Transverse colon (tissue), 4 donors: ENCODE measurements around the gene PTPRN2. TPM values are rescaled to one million over a fixed set of nuclear protein-coding genes. Genes with fewer than 3 reads are reported as not detected.

Source experiments
- DNase-seq: peaks from one replicate; pipeline ENCODE4 v3.0.0-alpha.2; 2019
- H3K27ac ChIP-seq, 4 donors: fragments of 200-600 bp; sonication (generic); 2 replicates each; pipeline ENCODE4 v1.5.1; 2016 to 2018; ENCODE audit warnings: inconsistent platforms in 4 of 4
- H3K27me3 ChIP-seq: fragments of 200-600 bp; sonication (generic); 2 replicates; pipeline ENCODE4 v1.5.1; 2017; ENCODE audit warnings: inconsistent platforms
- H3K36me3 ChIP-seq, 4 donors: fragments of 200-600 bp; sonication (generic); 2 replicates each; pipeline ENCODE4 v1.5.1; 2017 to 2019; ENCODE audit warnings: inconsistent platforms in 4 of 4
- H3K4me1 ChIP-seq, 4 donors: fragments of 200-600 bp; sonication (generic); 2 replicates each; pipeline ENCODE4 v1.5.1; 2017 to 2020; ENCODE audit warnings: inconsistent platforms in 4 of 4
- H3K4me3 ChIP-seq, 4 donors: fragments of 200-600 bp; sonication (generic); 1 replicate in 1 of 4; 2 replicates in 3 of 4; pipeline versions ENCODE4 v1.5.1 to v1.6.1; 2017 to 2019; ENCODE audit warnings: inconsistent platforms in 4 of 4
- H3K9me3 ChIP-seq, 2 donors: fragments of 200-600 bp; sonication (generic); 2 replicates each; pipeline ENCODE4 v1.5.1; 2017 to 2019; ENCODE audit warnings: inconsistent platforms in 2 of 2
- CTCF ChIP-seq, 5 experiments: fragments of 200-600 bp in 3 of 5; fragments of 450-650 bp in 2 of 5; sonication (generic) in 3 of 5; IDR thresholded peaks; 1 replicate in 2 of 5; 2 replicates in 3 of 5; pipeline ENCODE4 v1.5.1; 2016 to 2017; ENCODE audit warnings: antibody characterized with exemption in 5 of 5, inconsistent platforms in 3 of 5, mild to moderate bottlenecking in 2 of 5, moderate library complexity in 1 of 5
- EP300 ChIP-seq: sonication (generic); formaldehyde crosslinking; IDR thresholded peaks from one replicate; pipeline ENCODE4 v1.6.1; 2017; ENCODE audit warnings: antibody characterized with exemption, low read depth
- POLR2A ChIP-seq: fragments of 450-650 bp; IDR thresholded peaks from one replicate; pipeline ENCODE4 v1.6.1; 2016; ENCODE audit warnings: antibody characterized with exemption, mild to moderate bottlenecking, moderate library complexity
- POLR2AphosphoS5 ChIP-seq, 3 donors: sonication (generic); formaldehyde crosslinking; IDR thresholded peaks; one replicate each; pipeline ENCODE4 v1.6.1; 2016; ENCODE audit warnings: antibody characterized with exemption in 3 of 3
- WGBS, 2 donors: methylation state at CpG; one replicate each; pipeline ENCODE4 v1.1.5; 2018; ENCODE audit warnings: low coverage in 1 of 2; 5-methylcytosine and 5-hydroxymethylcytosine counted together
- in situ Hi-C, 4 donors: fragments of 200-750 bp; cut with MboI; loops; one replicate each; pipeline versions ENCODE4 v1.15.0 to v1.15.1; 2017; ENCODE audit warnings: low sequenced_read_pairs in 3 of 4, low pct_ligation_motif_present in 1 of 4, low pct_unique_long_range_greater_than_20kb in 1 of 4
- intact Hi-C: fragments of 100-400 bp; cut with DNase I; formaldehyde crosslinking; loops from one replicate; pipeline ENCODE4 v1.15.1; 2023; ENCODE audit warnings: low total_unique reads
- total RNA-seq, 4 donors: library from RNA; depleted of rRNA; stranded (reverse); fragments of >200 nt; gene quantifications; one replicate each; pipeline ENCODE4 v1.1.0, GENCODE V29; 2016

PTPRN2 gene
- total RNA-seq, 4 donors from 2014 or later, result 15.4 to 31.1 (median 21.8) TPM

GRCh38 chr7:158375034-158375433 is 212.6 kb downstream of the PTPRN2 start:
- H3K9me3 ChIP-seq, result no peaks in the 10 kb centered on the region
- WGBS, 2 donors, result 79% methylated on average over 4 of the region's 4 CpGs; no CpG with 5 or more reads in 1 of the 2 donors

GRCh38 chr7:158374586-158374985 is 213.0 kb downstream of the PTPRN2 start:
- Histone ChIP-seq H3K27me3 (no peaks in the 10 kb centered on the region), H3K9me3 (no peaks in the 10 kb centered on the region), H3K4me3 (no peak overlapping the region), H3K4me1 (peaks cover 0 to 7% (median 2%) of the 10 kb centered on the region in 4 donors), H3K36me3 (no peaks in the 10 kb centered on the region), H3K27ac (no peak overlapping the region)
- WGBS, 2 donors, result 89 to 95% methylated on average over 4 to 6 of the region's 6 CpGs
- in situ Hi-C loops, result no loop called here
- intact Hi-C loops, result no loop called here
- DNase-seq, result no peak
- TF ChIP-seq POLR2A, result no peak
- TF ChIP-seq POLR2AphosphoS5 (IDR thresholded peaks at IDR 0.05), result no peak
- no peak for TF ChIP-seq CTCF (IDR thresholded peaks at IDR 0.05)
- TF ChIP-seq EP300, result no peak

More at GRCh38 chr7:158375034-158375433, 212.6 kb downstream of the PTPRN2 start:
- no peak for DNase-seq
- TF ChIP-seq POLR2AphosphoS5 (IDR thresholded peaks at IDR 0.05), result no peak
- TF ChIP-seq POLR2A, result no peak
- TF ChIP-seq EP300, result no peak
- no peak for TF ChIP-seq CTCF (IDR thresholded peaks at IDR 0.05)
- Histone ChIP-seq H3K27me3 (no peaks in the 10 kb centered on the region), H3K36me3 (no peaks in the 10 kb centered on the region), H3K27ac (no peak overlapping the region), H3K4me1 (peaks cover 0 to 7% (median 2%) of the 10 kb centered on the region in 4 donors), H3K4me3 (no peak overlapping the region)
- in situ Hi-C loops (no loop called here), intact Hi-C loops (no loop called here)

- in situ Hi-C loops (no loop called here), intact Hi-C loops (no loop called here)
- TF ChIP-seq POLR2AphosphoS5 (IDR thresholded peaks at IDR 0.05), result no peak
- TF ChIP-seq CTCF (IDR thresholded peaks at IDR 0.05), result no peak
- TF ChIP-seq POLR2A, result no peak
- TF ChIP-seq EP300, result no peak
- Histone ChIP-seq H3K9me3 (no peaks in the 10 kb centered on the region), H3K4me1 (peaks cover 0 to 7% (median 2%) of the 10 kb centered on the region in 4 donors), H3K27me3 (no peaks in the 10 kb centered on the region), H3K36me3 (no peaks in the 10 kb centered on the region), H3K27ac (no peak overlapping the region), H3K4me3 (no peak overlapping the region)
- 73 to 95% methylated on average over 4 to 5 of the region's 5 CpGs for WGBS, 2 donors
- DNase-seq, result no peak
Observed at GRCh38 chr7:158374146-158374545, 213.5 kb downstream of the PTPRN2 start.

- Histone ChIP-seq H3K27ac (no peak overlapping the region), H3K9me3 (no peaks in the 10 kb centered on the region), H3K4me1 (peaks cover 0 to 7% (median 2%) of the 10 kb centered on the region in 4 donors), H3K4me3 (no peak overlapping the region), H3K27me3 (no peaks in the 10 kb centered on the region), H3K36me3 (no peaks in the 10 kb centered on the region)
- WGBS, 2 donors, result 60 to 79% methylated on average over 1 to 18 of the region's 18 CpGs
- DNase-seq, result no peak
- in situ Hi-C loops, result no loop called here
- no peak for TF ChIP-seq EP300
- no peak for TF ChIP-seq POLR2A
- no peak for TF ChIP-seq CTCF (IDR thresholded peaks at IDR 0.05)
- TF ChIP-seq POLR2AphosphoS5 (IDR thresholded peaks at IDR 0.05), result no peak
- intact Hi-C loops, result no loop called here
Observed at GRCh38 chr7:158373476-158374133, 214.0 kb downstream of the PTPRN2 start.
